ENCODE data around the gene PPP2R1B. TPM values are rescaled to one million over a fixed set of nuclear protein-coding genes. Genes with fewer than 3 reads are reported as not detected.

Gene PPP2R1B
- total RNA-seq, 1 experiment from 2014 or later = 105 TPM

- H3K4me1 Mint-ChIP-seq = peaks cover 20 to 48% of the 10 kb centered on the region in 2 experiments
- no peaks in the 10 kb centered on the region for H3K9me3 Mint-ChIP-seq
- no peaks in the 10 kb centered on the region for H3K9me3 ChIP-seq (ENCODE audit: control insufficient read depth, low read depth, low read length)
- H2BK12ac ChIP-seq (ENCODE audit: insufficient read length, low read depth, low read length) = no peak overlapping the region
- H3K23ac ChIP-seq (ENCODE audit: insufficient read length, low read depth, low read length) = no peak overlapping the region
- TF ChIP-seq CTCF (conservative IDR thresholded peaks at IDR 0.05) = no peak
- no peak overlapping the region for H3K14ac ChIP-seq (ENCODE audit: insufficient read depth, low read length)
- H3K18ac ChIP-seq (ENCODE audit: insufficient read length, low read depth, low read length) = no peak overlapping the region
- no peak overlapping the region for H2AFZ ChIP-seq (ENCODE audit: low read length)
- no peaks in the 10 kb centered on the region for H3K27me3 ChIP-seq (ENCODE audit: insufficient read depth, low read length)
- no peak overlapping the region for H2BK20ac ChIP-seq (ENCODE audit: low read depth, low read length, poor library complexity, severe bottlenecking)
- H3K27me3 Mint-ChIP-seq (ENCODE audit: low read depth) = no peaks in the 10 kb centered on the region; the same call in 1 of the 2 replicates
- H3K27ac Mint-ChIP-seq = peak overlapping the region; percentile 19 to 94 (median 24); a peak in 3 of 7 replicates
- no peak overlapping the region for H3K27ac ChIP-seq (ENCODE audit: insufficient read length, low read depth, low read length)
- no peaks in the 10 kb centered on the region for H3K79me1 ChIP-seq (ENCODE audit: insufficient read depth, low read depth, low read length, poor library complexity, severe bottlenecking)
- H2BK120ac ChIP-seq (ENCODE audit: low read depth, low read length, poor library complexity, severe bottlenecking) = no peak overlapping the region
- H4K20me1 ChIP-seq (ENCODE audit: control insufficient read depth, insufficient read depth, insufficient read length) = no peaks in the 10 kb centered on the region
- no peak overlapping the region for H4K8ac ChIP-seq (replicated peaks; ENCODE audit: insufficient read length, low read depth, low read length)
- peaks cover 2 to 20% (median 5%) of the 10 kb centered on the region in 3 experiments; a peak in 5 of 7 replicates for H3K36me3 Mint-ChIP-seq (ENCODE audit: insufficient read depth in 1 of 3, low read depth in 3 of 3)
- H3K4me2 ChIP-seq (ENCODE audit: insufficient read depth, insufficient read length, low read length) = no peak overlapping the region
- no peak overlapping the region for H3K9ac ChIP-seq (ENCODE audit: extremely low read depth, insufficient read length, low read length)
- no peaks in the 10 kb centered on the region for H3K23me2 ChIP-seq (ENCODE audit: insufficient read length, low read depth, low read length, poor library complexity, severe bottlenecking)
- no peak overlapping the region for H3T11ph ChIP-seq (ENCODE audit: low read length)
- no peak overlapping the region for H2BK15ac ChIP-seq (ENCODE audit: low read depth, low read length)
- H3K4me3 Mint-ChIP-seq = no peak overlapping the region
- no CpG with 5 or more reads among the region's 19 CpGs for WGBS (ENCODE audit: extremely low coverage, insufficient read length, low lambda C conversion rate)
- H3K79me2 ChIP-seq (ENCODE audit: insufficient read depth, low read length) = no peaks in the 10 kb centered on the region
- no peak overlapping the region for H4K91ac ChIP-seq (ENCODE audit: insufficient read length, low read depth, low read length)
- H2BK5ac ChIP-seq (ENCODE audit: insufficient read length, low read length) = no peak overlapping the region
- H3K4me1 ChIP-seq (ENCODE audit: insufficient read depth, low read length) = no peaks in the 10 kb centered on the region
- no peak overlapping the region for H4K5ac ChIP-seq (ENCODE audit: insufficient read length, low read depth, low read length)
- no peak overlapping the region for H2AK5ac ChIP-seq (ENCODE audit: insufficient read length, low read length)
- DNase-seq = no peak
- no peak overlapping the region for H3K56ac ChIP-seq (ENCODE audit: insufficient read length, low read depth, low read length)
- no peak overlapping the region for H3K4ac ChIP-seq (ENCODE audit: low read depth, low read length)
These were observed 30.7 kb downstream of the PPP2R1B start for GRCh38 chr11:111735262-111736116.
